ENCODE results near the gene TLR6.

DNA sequence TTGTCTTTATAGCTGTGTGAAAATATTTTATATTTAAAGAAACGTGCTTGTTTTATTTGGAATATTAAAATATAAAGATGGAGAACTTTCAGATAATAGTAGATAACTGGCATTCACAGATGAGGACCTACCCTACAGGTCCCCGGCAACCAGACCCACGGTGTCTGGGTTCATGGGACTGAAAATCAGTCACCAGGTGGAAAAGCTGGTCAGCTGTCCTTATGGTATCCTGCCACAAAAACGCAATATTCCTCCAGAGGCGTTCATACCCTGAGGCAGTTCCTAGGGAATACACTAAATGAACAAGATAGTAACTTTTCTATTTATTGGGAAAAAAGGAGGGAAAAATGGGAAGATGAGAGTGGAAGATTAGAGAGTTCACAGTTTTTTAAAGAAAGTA, 1.2 kb downstream of the TLR6 start:
- no peak for TF ChIP-seq GATA2 (IDR thresholded peaks at IDR 0.05; ENCODE audit: low read depth, low read length)
- no peak for TF ChIP-seq GATA3 (IDR thresholded peaks at IDR 0.05; ENCODE audit: low read depth, low read length)
